GM18870 (cell line): ENCODE measurements around the gene WASHC2C.
"Not testable (repeated sequence)": the region's sequence is repeated elsewhere in the genome, so short reads cannot be mapped to it uniquely, and the experiment has no call there.

Experiments
- ATAC-seq: cut with Tn5 transposase; IDR thresholded peaks from one replicate; pipeline ENCODE4 v1.9.1; 2021; ENCODE audit warnings: moderate library complexity; ENCODE audit not compliant: unreplicated experiment

WASHC2C gene

GRCh38 chr10:45768334-45768733, 41.3 kb downstream of the WASHC2C start:
- not testable (repeated sequence) for ATAC-seq

GRCh38 chr10:45771757-45772461, 44.8 kb downstream of the WASHC2C start:
- ATAC-seq = not testable (repeated sequence)

DNA sequence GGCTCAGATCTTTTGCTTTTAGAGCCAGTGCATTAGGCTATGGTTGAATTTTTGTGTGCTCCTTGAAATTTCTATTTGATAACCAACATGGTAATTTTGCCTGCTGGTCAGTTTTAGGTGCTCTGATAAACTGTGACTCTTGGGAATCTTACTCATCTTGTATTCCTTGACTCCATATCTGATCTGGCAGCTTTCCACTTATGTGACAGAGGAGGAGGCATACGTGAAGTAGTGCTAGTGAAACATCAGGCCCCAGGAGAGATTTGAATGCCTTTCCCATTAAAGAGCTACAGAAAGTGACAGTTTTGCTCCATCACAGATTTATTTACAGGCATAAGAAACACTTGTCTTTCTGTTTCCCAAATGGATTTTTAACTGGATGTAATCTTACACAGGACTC, 59.2 kb downstream of the WASHC2C start:
- ATAC-seq = not testable (repeated sequence)

DNA sequence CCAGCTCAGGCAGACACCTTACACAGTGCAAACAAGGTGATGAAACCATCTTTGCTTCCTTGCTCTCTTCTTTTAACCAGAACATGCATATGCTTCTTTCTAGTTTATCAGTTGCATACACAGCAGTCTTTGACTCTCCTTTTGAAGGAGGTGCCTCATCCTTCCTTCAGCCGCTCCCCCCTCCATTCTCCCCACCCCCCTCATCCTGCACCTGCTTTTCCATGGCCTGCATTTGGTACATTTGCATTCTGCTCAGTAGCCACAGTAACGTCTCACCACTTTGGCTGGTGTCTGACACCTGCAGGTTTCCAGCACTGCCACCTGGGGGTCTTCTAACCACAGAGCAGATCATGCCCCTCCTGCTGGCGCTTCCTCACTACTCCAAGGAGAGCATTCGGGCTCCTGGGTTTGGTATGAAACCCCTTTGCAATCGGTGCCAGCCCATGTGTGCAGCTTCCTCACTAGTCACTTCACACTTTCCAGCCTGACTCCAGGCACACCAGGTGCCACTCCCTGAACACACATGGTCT, 60.2 kb downstream of the WASHC2C start:
- ATAC-seq = not testable (repeated sequence)

GRCh38 chr10:45789991-45790390, 62.9 kb downstream of the WASHC2C start:
- not testable (repeated sequence) for ATAC-seq

DNA sequence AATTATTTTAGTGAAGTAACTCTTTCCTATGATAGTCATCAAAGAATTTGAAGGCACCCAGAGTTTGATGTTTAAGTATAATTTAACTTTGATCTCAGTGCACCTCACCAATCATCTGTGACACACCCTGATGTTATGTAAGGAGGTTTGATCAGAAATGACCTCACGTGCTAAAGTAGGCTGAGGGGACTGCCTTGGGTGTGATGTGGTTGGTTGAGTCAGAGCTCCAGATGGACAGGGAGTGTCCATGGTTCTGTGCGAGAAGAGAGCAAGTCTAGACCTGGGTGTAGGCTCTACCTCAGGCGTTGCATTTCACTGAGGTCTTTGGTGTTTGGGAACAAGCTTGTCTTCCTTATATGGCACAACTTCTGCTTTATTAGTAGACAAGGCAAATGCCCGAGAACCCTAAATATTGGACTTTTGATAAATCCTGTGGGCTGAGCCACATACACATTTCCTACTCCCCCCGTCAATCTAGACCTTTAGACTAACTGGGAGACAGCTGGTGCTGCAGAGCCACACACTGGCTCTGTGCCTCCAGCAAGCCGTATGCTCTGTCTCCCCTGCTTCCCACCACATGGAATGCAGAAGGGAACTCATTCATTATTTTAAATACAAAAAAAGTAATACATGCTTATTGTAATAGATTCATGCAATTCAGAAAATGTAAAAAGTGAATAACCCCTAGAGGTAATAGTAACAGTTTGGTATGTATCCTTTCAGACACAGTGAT, 63.8 kb downstream of the WASHC2C start:
- ATAC-seq = not testable (repeated sequence)

- not testable (repeated sequence) for ATAC-seq
Observed at GRCh38 chr10:45794761-45795160, 67.7 kb downstream of the WASHC2C start.

- not testable (repeated sequence) for ATAC-seq
Observed at GRCh38 chr10:45803060-45804010, 76.3 kb downstream of the WASHC2C start.

- not testable (repeated sequence) for ATAC-seq
Observed at GRCh38 chr10:45804996-45805395, 77.9 kb downstream of the WASHC2C start.

- no peak for ATAC-seq
Observed at GRCh38 chr10:45809837-45810236, 82.8 kb downstream of the WASHC2C start.

DNA sequence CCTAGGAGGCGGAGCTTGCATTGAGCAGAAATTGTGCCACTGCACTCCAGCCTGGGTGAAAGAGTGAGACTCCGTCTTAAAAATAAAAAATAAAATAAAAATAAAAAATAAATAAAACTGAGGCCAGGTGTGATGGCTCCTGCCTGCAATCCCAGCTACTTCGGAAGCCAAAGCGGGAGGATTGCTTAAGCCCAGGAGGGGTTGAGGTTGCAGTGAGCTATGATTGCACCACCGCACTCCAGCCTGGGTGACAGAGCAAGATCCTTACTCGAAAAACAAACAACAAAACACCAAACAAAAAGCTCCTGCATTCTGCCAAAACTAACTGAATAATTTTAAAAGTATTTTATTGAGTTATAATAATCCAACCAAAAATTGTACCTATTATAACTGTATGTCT, 84.0 kb downstream of the WASHC2C start:
- no peak for ATAC-seq

- ATAC-seq = not testable (repeated sequence)
Observed at GRCh38 chr10:45812959-45813358, 85.9 kb downstream of the WASHC2C start.

GRCh38 chr10:45814146-45814545, 87.1 kb downstream of the WASHC2C start:
- ATAC-seq = not testable (repeated sequence)

DNA sequence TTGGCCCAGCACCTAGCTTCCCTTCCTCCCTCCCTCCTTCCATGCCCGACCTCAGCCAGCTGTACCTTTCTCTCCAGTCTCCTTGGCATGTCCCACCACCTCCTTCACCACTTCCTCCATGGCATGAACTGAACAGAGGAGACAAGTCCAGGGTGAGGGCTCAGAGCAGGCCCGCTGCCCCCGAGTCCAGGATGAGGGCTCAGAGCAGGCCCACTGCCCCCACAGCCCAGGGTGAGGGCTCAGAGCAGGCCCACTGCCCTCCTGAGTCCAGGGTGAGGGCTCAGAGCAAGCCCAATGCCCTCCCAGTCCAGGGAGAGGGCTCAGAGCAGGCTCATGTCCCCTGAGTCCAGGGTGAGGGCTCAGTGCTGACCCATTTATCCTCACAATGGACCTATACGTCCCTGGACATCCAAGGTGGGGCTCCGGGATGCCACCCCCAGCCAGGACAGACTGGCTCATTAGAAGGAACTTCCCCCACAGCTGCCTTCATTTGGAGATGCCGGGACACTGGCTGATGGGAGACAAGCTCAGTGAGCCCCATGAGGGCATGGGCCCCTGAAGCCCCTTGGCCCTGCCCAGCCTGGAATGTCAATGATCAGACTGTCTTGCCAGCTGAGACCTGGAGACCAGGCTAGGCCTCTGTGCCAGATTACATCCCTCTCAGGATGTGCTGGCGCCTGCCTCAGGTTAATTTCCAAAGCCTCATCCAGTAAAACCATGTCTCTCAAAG, 90.2 kb downstream of the WASHC2C start:
- no peak for ATAC-seq

- ATAC-seq = no peak
Observed at GRCh38 chr10:45817912-45818311, 90.8 kb downstream of the WASHC2C start.

GRCh38 chr10:45819552-45819951, 92.5 kb downstream of the WASHC2C start:
- ATAC-seq = no peak

DNA sequence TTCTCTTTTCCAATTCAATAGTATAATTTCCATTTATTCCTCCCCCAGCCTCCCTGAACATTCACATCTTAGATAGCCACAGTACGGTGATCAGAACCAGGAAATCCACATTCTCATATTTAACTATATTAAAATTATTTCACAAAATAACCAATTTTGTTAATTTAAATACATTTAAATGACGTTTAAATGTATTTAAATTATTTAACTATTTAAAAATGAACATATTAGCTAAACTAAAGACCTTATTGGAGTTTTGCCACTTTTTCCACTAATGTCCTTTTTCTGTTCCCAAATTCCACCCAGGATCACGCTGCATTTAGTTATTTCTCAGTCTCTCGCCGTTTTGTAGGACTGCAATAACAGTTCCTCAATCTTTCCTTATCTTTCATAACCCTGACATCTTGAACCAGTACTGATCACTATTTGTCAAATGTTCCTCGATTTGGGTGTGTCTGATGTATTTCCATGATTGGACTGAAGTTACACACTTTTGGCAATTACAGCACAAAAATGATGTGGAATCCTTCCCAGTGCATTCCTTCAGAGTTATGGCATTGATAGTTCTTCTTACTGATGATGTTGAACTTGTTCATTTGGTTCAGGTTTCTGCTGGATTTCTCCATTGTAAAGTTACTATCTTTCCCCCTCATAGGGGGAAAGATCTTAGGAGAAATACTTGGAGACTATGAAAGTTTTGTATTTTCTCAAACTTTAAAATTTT, 93.2 kb downstream of the WASHC2C start:
- not testable (repeated sequence) for ATAC-seq

DNA sequence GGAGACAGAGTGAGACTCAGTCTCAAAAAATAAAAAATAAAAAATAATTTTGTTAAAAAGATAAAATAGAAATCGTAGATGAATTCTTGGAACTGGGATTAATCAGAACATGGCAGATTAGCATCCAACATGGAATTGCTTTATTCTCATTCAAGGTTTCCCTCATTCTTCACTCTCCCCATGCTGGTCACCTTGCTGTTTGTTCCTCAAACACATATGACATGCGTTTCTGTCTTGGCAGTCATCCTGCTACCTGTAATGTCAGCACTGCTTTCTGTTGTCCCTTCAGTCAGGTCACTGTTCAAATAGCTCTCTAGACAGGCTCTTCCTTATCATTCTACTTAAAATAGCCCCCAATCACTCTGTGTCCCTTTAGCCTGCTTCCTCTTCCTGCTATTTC, 95.9 kb downstream of the WASHC2C start:
- ATAC-seq = not testable (repeated sequence)
